GM21526 (cell line): ENCODE results near the gene MTA1.

Experiments
- ATAC-seq: cut with Tn5 transposase; IDR thresholded peaks from one replicate; pipeline ENCODE4 v1.9.1; 2021; ENCODE audit warnings: moderate library complexity; ENCODE audit not compliant: unreplicated experiment, low FRiP score

The MTA1 gene

GRCh38 chr14:105386581-105387529 is 32.8 kb upstream of the MTA1 start:
- ATAC-seq = no peak

- ATAC-seq = no peak
Observed at GRCh38 chr14:105387530-105387922, 32.1 kb upstream of the MTA1 start.

GRCh38 chr14:105388110-105388951 is 31.3 kb upstream of the MTA1 start:
- ATAC-seq = no peak

- ATAC-seq = no peak
Observed at GRCh38 chr14:105388976-105389375, 30.7 kb upstream of the MTA1 start.

GRCh38 chr14:105389534-105389933 is 30.1 kb upstream of the MTA1 start:
- ATAC-seq = no peak

GRCh38 chr14:105389976-105390848 is 29.4 kb upstream of the MTA1 start:
- ATAC-seq = no peak

- ATAC-seq = no peak
Observed at GRCh38 chr14:105390849-105391500, 28.7 kb upstream of the MTA1 start.

GRCh38 chr14:105391541-105391940 is 28.1 kb upstream of the MTA1 start:
- no peak for ATAC-seq

GRCh38 chr14:105392131-105393090 is 27.2 kb upstream of the MTA1 start:
- no peak for ATAC-seq

- no peak for ATAC-seq
Observed at GRCh38 chr14:105393151-105393550, 26.5 kb upstream of the MTA1 start.

GRCh38 chr14:105394714-105395537 is 24.7 kb upstream of the MTA1 start:
- no peak for ATAC-seq

GRCh38 chr14:105395538-105395854 is 24.1 kb upstream of the MTA1 start:
- ATAC-seq = no peak

- no peak for ATAC-seq
Observed at GRCh38 chr14:105397350-105397931, 22.2 kb upstream of the MTA1 start.

GRCh38 chr14:105398044-105398725 is 21.4 kb upstream of the MTA1 start, which contains the start of gene TEX22:
Gene TEX22, plus strand, starts transcription at chr14:105398538. Its CDS starts 803 bp downstream, at chr14:105399341.
- peak; percentile 76 for ATAC-seq

GRCh38 chr14:105398726-105399465 is 20.7 kb upstream of the MTA1 start:
- peak; percentile 33 for ATAC-seq

GRCh38 chr14:105399466-105399775 is 20.2 kb upstream of the MTA1 start:
- ATAC-seq = no peak

GRCh38 chr14:105400016-105400415 is 19.6 kb upstream of the MTA1 start:
- no peak for ATAC-seq
